Measurements from ENCODE around the gene SCPEP1.
"Not testable (repeated sequence)": the region's sequence is repeated elsewhere in the genome, so short reads cannot be mapped to it uniquely, and the experiment has no call there.

SCPEP1 gene

GRCh38 chr17:56945938-56946505 is 31.9 kb upstream of the SCPEP1 start:
- peaks cover 85% of the 10 kb centered on the region for H3K36me3 Mint-ChIP-seq (ENCODE audit: low read depth)
- no peak overlapping the region for H3K27ac Mint-ChIP-seq
- H3K9me3 Mint-ChIP-seq: no peaks in the 10 kb centered on the region
- intact Hi-C loops (cut with micrococcal nuclease): no loop called here
- no peak overlapping the region for H3K4me3 Mint-ChIP-seq
- no peaks in the 10 kb centered on the region for H3K27me3 Mint-ChIP-seq
- no peaks in the 10 kb centered on the region for H3K4me1 Mint-ChIP-seq (ENCODE audit: low read depth)

DNA sequence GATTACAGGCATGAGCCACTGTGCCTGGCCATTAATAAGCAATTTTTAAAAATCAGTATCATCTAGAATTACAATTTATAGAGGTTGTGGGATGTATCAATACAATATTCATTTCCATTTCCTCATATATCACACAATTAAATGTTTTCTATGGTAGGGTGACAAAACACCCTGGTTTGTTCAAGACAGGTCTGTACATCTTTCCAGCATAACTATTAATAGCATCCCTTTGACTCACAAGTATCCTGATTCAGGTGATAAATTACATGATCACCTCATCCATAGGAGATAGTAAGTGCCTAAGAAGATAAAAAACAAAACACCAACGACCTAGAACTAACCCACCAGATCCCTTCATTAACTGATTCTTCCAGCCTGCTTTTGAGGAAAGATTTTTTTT is 30.2 kb upstream of the SCPEP1 start:
- H3K9me3 Mint-ChIP-seq: no peaks in the 10 kb centered on the region
- H3K36me3 Mint-ChIP-seq (ENCODE audit: low read depth): peaks cover 76% of the 10 kb centered on the region
- no peak overlapping the region for H3K27ac Mint-ChIP-seq

DNA sequence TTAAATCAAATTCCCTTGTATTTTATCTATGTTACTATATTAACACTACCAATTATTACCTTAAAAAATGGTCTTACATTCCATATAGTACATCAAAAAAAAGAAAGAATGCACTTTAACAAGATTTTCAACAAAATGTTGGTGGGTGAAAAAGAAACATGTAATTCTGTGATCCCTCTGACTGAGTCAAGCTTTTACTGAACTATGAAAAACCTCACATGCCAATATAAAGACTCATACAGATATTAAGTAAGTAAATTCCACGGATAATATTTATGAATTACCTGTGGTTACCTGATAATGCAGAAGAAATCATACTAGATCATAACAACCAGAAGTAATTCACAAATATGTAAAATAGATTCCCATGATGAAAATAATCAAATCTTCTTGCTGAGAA is 29.4 kb upstream of the SCPEP1 start:
- no peaks in the 10 kb centered on the region for H3K27me3 Mint-ChIP-seq
- H3K4me3 Mint-ChIP-seq: no peak overlapping the region
- peaks cover 70% of the 10 kb centered on the region for H3K36me3 Mint-ChIP-seq (ENCODE audit: low read depth)
- H3K4me1 Mint-ChIP-seq (ENCODE audit: low read depth): no peaks in the 10 kb centered on the region
- H3K27ac Mint-ChIP-seq: no peak overlapping the region
- no peaks in the 10 kb centered on the region for H3K9me3 Mint-ChIP-seq
- intact Hi-C loops (cut with micrococcal nuclease): no loop called here

More for the DNA sequence above, 30.2 kb upstream of the SCPEP1 start:
- H3K4me3 Mint-ChIP-seq: no peak overlapping the region
- H3K4me1 Mint-ChIP-seq (ENCODE audit: low read depth): no peaks in the 10 kb centered on the region
- no peaks in the 10 kb centered on the region for H3K27me3 Mint-ChIP-seq
- intact Hi-C loops (cut with micrococcal nuclease): no loop called here

GRCh38 chr17:56949595-56949994 is 28.3 kb upstream of the SCPEP1 start:
- H3K36me3 Mint-ChIP-seq (ENCODE audit: low read depth): peaks cover 59% of the 10 kb centered on the region
- H3K4me1 Mint-ChIP-seq (ENCODE audit: low read depth): no peaks in the 10 kb centered on the region
- no peaks in the 10 kb centered on the region for H3K9me3 Mint-ChIP-seq
- intact Hi-C loops (cut with micrococcal nuclease): no loop called here
- H3K27me3 Mint-ChIP-seq: no peaks in the 10 kb centered on the region
- H3K27ac Mint-ChIP-seq: no peak overlapping the region
- H3K4me3 Mint-ChIP-seq: no peak overlapping the region

DNA sequence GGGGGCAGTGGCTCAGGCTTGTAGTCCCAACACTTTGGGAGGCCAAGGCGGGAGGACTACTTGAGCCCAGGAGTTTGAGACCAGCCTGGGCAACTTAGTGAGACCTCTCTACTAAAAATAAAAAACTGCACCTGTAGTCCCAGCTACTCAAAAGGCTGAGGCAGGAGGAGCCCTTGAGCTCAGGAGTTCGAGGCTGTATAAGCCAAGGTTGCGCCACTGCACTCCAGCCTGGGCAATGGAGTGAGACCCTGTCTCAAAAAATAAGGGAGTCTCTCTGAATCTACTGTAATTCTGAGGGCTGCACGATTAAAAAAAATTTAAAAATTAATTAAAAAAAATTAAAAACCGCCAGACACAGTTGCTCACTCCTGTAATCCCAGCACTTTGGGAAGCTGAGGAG is 20.9 kb upstream of the SCPEP1 start:
- H3K36me3 Mint-ChIP-seq (ENCODE audit: low read depth): peaks cover 13% of the 10 kb centered on the region
- intact Hi-C loops (cut with micrococcal nuclease): no loop called here
- peaks cover 20% of the 10 kb centered on the region for H3K4me1 Mint-ChIP-seq (ENCODE audit: low read depth)

GRCh38 chr17:56960596-56961538 is 17.1 kb upstream of the SCPEP1 start, which contains the start of gene COIL:
Gene COIL, minus strand, starts transcription at chr17:56961050. Its CDS starts 31 bp downstream, at chr17:56961019.
- Mint-ChIP-seq H3K27ac (peak within 1 kb of the TSS; percentile 71), H3K36me3 (ENCODE audit: low read depth) (peaks cover 6% of the 10 kb centered on the region), H3K4me3 (peak within 1 kb of the TSS; percentile 73), H3K4me1 (ENCODE audit: low read depth) (peaks cover 20% of the 10 kb centered on the region), H3K9me3 (no peaks in the 10 kb centered on the region), H3K27me3 (no peaks in the 10 kb centered on the region)
- intact Hi-C loops (cut with micrococcal nuclease): no loop called here

More for the DNA sequence above, 20.9 kb upstream of the SCPEP1 start:
- Mint-ChIP-seq H3K9me3 (no peaks in the 10 kb centered on the region), H3K27ac (no peak overlapping the region), H3K4me3 (no peak overlapping the region), H3K27me3 (no peaks in the 10 kb centered on the region)

DNA sequence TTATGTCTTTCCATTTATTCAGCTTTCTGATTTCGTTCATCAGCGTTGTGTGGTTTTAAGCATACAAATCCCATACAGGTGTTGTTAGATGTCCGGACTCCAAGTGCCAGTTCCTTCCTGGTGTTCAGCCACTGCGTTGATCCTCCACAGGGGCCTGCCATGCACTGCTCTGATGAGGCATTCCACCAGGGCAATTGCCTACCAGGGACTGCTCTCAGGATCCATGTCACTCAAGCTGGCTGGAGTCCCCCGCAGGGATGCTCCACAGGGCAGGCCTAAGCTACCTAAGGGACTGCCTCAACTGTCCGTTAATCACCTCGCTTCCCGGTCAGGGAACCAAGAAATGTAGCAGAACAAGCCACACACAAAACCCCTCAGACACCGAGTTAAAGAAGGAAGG is 12.7 kb upstream of the SCPEP1 start:
- intact Hi-C loops (cut with micrococcal nuclease); H3K4me3 Mint-ChIP-seq; H3K27me3 Mint-ChIP-seq; H3K4me1 Mint-ChIP-seq (ENCODE audit: low read depth); H3K9me3 Mint-ChIP-seq; H3K27ac Mint-ChIP-seq; H3K36me3 Mint-ChIP-seq (ENCODE audit: low read depth): not testable (repeated sequence)

GRCh38 chr17:56965681-56966080 is 12.2 kb upstream of the SCPEP1 start:
- H3K4me1 Mint-ChIP-seq (ENCODE audit: low read depth); H3K4me3 Mint-ChIP-seq; H3K9me3 Mint-ChIP-seq; intact Hi-C loops (cut with micrococcal nuclease); H3K36me3 Mint-ChIP-seq (ENCODE audit: low read depth); H3K27ac Mint-ChIP-seq; H3K27me3 Mint-ChIP-seq: not testable (repeated sequence)

DNA sequence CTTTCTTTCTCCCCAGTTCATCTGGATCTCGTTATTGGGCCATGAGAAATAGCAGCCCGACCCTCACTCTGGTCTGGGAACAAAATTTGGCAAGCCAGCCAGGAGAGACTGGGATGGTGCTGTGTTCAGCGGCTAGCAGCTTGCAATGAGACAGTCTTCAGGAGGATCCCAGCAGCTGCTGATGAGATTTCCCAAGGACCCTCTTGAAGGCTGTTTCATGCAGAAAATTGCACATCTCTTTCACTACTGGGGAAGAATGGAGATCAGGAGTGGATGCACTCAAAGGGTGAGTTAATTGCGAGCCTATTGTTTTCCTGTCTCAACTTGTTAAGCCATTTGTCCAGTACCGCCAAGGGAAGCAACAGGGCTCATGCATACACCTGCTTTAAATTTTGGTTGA is 11.6 kb upstream of the SCPEP1 start:
- Mint-ChIP-seq H3K36me3 (ENCODE audit: low read depth) (no peaks in the 10 kb centered on the region), H3K9me3 (no peaks in the 10 kb centered on the region), H3K27ac (no peak overlapping the region), H3K4me3 (no peak overlapping the region), H3K4me1 (ENCODE audit: low read depth) (no peaks in the 10 kb centered on the region), H3K27me3 (no peaks in the 10 kb centered on the region)
- intact Hi-C loops (cut with micrococcal nuclease): no loop called here

GRCh38 chr17:56970974-56971373 is 7.0 kb upstream of the SCPEP1 start:
- Mint-ChIP-seq H3K9me3 (no peaks in the 10 kb centered on the region), H3K4me3 (no peak overlapping the region), H3K27ac (no peak overlapping the region), H3K27me3 (no peaks in the 10 kb centered on the region), H3K4me1 (ENCODE audit: low read depth) (no peaks in the 10 kb centered on the region), H3K36me3 (ENCODE audit: low read depth) (no peaks in the 10 kb centered on the region)
- intact Hi-C loops (cut with micrococcal nuclease): loop anchor here (10.0 kb wide), 1 partner anchor 114 kb away; the partner anchor contains the start of gene AKAP1

DNA sequence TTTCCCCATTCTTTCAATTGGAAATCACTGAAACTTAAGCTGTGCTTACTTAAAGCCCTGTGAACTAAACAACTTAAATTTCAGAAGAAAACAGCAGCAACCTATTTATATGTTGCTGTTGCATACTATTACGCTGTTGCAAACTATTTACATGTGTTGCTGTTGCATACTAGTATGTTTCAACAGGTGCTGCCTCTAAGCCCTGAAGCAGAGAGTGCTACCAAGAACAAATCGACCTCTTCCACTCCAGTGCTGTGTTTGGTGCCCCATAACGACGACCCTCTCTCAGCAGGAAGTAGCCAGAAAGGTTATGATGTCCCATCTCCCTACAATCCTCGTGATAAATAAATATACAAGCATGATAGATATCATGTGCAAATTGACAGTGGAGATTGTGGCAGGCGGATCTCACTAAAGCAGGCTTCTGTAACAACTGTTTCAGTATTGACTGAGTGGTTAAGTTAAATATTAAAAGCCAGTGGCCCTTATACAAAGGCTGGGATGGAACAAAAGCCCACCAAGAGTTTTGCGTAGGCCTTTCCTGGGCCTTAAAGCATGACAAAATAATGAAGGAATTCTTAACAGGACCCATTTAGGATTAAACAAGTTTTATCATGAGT is 5.7 kb upstream of the SCPEP1 start:
- intact Hi-C loops (cut with micrococcal nuclease): loop anchor here (10.0 kb wide), 1 partner anchor 113 kb away; the partner anchor contains the start of gene AKAP1
- Mint-ChIP-seq H3K27me3 (no peaks in the 10 kb centered on the region), H3K4me1 (ENCODE audit: low read depth) (no peaks in the 10 kb centered on the region)

DNA sequence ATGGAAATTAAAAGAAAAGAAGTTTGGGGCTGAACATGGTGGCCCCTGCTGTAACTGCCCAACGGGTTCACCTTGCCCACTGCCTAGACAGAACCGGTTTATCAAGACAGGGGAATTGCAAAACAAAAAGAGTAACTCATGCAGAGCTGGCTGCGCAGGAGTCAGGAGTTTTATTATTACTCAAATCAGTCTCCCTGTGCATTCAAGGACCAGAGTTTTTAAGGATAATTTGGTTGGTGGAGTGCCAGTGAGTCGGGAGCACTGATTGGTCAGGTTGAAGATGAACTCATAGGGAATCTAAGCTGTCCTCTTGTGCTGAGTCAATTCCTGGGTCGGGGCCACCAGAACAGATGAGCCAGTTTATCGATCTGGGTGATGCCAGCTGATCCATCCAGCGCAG is 4.4 kb upstream of the SCPEP1 start:
- Mint-ChIP-seq H3K27ac (no peak overlapping the region), H3K4me1 (ENCODE audit: low read depth) (peaks cover 3% of the 10 kb centered on the region), H3K9me3 (no peaks in the 10 kb centered on the region), H3K36me3 (ENCODE audit: low read depth) (peaks cover 10% of the 10 kb centered on the region), H3K27me3 (no peaks in the 10 kb centered on the region), H3K4me3 (no peak overlapping the region)
- intact Hi-C loops (cut with micrococcal nuclease): loop anchor here (10.0 kb wide), 1 partner anchor 111 kb away; the partner anchor contains the start of gene AKAP1

More for the DNA sequence above, 5.7 kb upstream of the SCPEP1 start:
- Mint-ChIP-seq H3K9me3 (no peaks in the 10 kb centered on the region), H3K36me3 (ENCODE audit: low read depth) (no peaks in the 10 kb centered on the region), H3K4me3 (no peak overlapping the region), H3K27ac (no peak overlapping the region)

DNA sequence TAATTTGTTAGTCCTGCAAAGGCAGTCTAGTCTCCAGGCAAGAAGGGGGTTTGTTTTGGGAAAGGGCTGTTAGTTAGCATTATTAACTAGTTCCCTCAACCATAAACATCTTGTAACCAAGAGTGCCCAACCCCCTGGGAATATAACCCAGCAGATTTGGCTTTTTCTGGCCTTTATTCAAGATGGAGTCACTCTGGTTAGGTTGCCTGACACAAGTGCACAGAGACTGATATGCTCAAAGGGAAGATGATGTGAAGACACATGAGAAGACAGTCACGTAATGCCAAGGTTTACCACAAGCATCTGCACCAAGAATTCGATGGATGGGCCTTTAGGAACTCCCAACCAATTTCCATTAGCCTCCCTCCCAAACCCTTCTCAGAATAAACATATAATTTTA is 3.9 kb upstream of the SCPEP1 start:
- no peaks in the 10 kb centered on the region for H3K27me3 Mint-ChIP-seq
- H3K27ac Mint-ChIP-seq: no peak overlapping the region
- peaks cover 11% of the 10 kb centered on the region for H3K36me3 Mint-ChIP-seq (ENCODE audit: low read depth)
- no peak overlapping the region for H3K4me3 Mint-ChIP-seq
- no peaks in the 10 kb centered on the region for H3K9me3 Mint-ChIP-seq
- peaks cover 8% of the 10 kb centered on the region for H3K4me1 Mint-ChIP-seq (ENCODE audit: low read depth)
- intact Hi-C loops (cut with micrococcal nuclease): loop anchor here (10.0 kb wide), 1 partner anchor 111 kb away; the partner anchor contains the start of gene AKAP1

DNA sequence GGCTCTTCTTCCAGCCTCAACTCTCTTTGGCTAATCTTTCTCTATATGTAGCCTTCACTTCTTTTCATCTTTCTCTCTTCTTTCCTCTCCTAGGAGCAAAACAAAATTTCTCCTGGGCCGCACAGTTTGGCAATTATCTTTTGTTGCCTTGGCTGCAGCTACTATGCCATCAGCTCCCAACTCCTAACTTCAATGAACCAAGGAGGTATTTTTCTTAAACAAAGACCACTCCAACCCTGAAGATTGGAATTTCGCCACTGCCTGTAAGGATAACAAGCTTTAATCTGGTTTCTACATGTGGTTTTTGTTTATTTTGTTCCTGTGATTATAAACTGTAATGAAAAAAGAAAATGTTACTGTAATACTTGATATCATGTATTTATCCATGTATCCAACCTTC is 2.3 kb upstream of the SCPEP1 start:
- Mint-ChIP-seq H3K4me1 (ENCODE audit: low read depth) (peaks cover 17% of the 10 kb centered on the region), H3K9me3 (no peaks in the 10 kb centered on the region), H3K27me3 (no peaks in the 10 kb centered on the region), H3K36me3 (ENCODE audit: low read depth) (peaks cover 16% of the 10 kb centered on the region), H3K27ac (no peak overlapping the region), H3K4me3 (no peak overlapping the region)
- intact Hi-C loops (cut with micrococcal nuclease): loop anchor here (10.0 kb wide), 1 partner anchor 109 kb away; the partner anchor contains the start of gene AKAP1
